K562 (cell line): ENCODE measurements around the gene SRSF9. TPM values are rescaled to one million over a fixed set of nuclear protein-coding genes. Genes with fewer than 3 reads are reported as not detected.

Source experiments
- BACH1 ChIP-seq: fragments of 200-800 bp; sonication (Bioruptor generic); IDR thresholded peaks from 2 replicates; pipeline ENCODE4 v1.6.1; 2016; ENCODE audit warnings: missing genetic modification characterization, missing compliant biosample characterization
- CBX3 ChIP-seq, 2 experiments: IDR thresholded peaks; 1 replicate in 1 of 2; 2 replicates in 1 of 2; pipeline ENCODE4 v1.6.1; 2012; ENCODE audit warnings: inconsistent platforms in 2 of 2, low read length in 2 of 2, borderline replicate concordance in 1 of 2, control low read depth in 1 of 2
- E2F8 ChIP-seq: fragments of 450-650 bp; IDR thresholded peaks from 2 replicates; pipeline ENCODE4 v1.7.1; 2018; ENCODE audit warnings: mild to moderate bottlenecking, low read depth; ENCODE audit not compliant: partially characterized antibody
- PHB2 ChIP-seq: fragments of 450-650 bp; IDR thresholded peaks from 2 replicates; pipeline ENCODE4 v1.6.1; 2017; ENCODE audit warnings: low read depth
- RBM34 ChIP-seq: fragments of 200-400 bp; formaldehyde crosslinking; IDR thresholded peaks from 2 replicates; pipeline ENCODE4 v1.6.1; 2018; ENCODE audit warnings: low read length, borderline replicate concordance; ENCODE audit not compliant: insufficient read depth
- YY1 ChIP-seq, 3 experiments: IDR thresholded peaks; 2 replicates each; pipeline ENCODE4 v1.6.1; 2011; ENCODE audit warnings: low read length in 2 of 3, mild to moderate bottlenecking in 2 of 3, moderate library complexity in 2 of 3, borderline replicate concordance in 1 of 3, control low read depth in 1 of 3, low read depth in 1 of 3; ENCODE audit not compliant: insufficient read depth in 3 of 3, insufficient replicate concordance in 2 of 3, control insufficient read depth in 1 of 3, insufficient read length in 1 of 3; ENCODE audit errors: extremely low read depth in 1 of 3
- ZFP36 ChIP-seq: fragments of 150-350 bp; IDR thresholded peaks from 2 replicates; pipeline ENCODE4 v1.6.1; 2018; ENCODE audit warnings: low read length, low read depth; ENCODE audit not compliant: partially characterized antibody
- polyA plus RNA-seq, 8 experiments: library from polyadenylated mRNA; depleted of rRNA in 4 of 8; stranded (reverse) in 5 of 8; unstranded in 3 of 8; fragments of >200 nt; fragmentation: Nextera tagmentation in 2 of 8; fragmentation: Illumina TruSeq in 1 of 8; extraction: Ambion mirVana in 2 of 8; extraction: Trizol in 1 of 8; gene quantifications; 2 replicates each; pipeline versions ENCODE4 v1.2.1 to v1.2.3, GENCODE V29; 2011 to 2014; ENCODE audit warnings: inconsistent platforms in 1 of 8, missing spikeins in 1 of 8
- total RNA-seq, 7 experiments: library from RNA; depleted of rRNA in 6 of 7; stranded (reverse); fragments of >200 nt in 6 of 7; fragmentation: Illumina TruSeq in 2 of 7; extraction: Trizol in 2 of 7; gene quantifications; 2 replicates each; pipeline versions ENCODE4 v1.2.1 to v1.2.3, GENCODE V29; 2011 to 2021; ENCODE audit warnings: low replicate concordance in 1 of 7
- TF ChIP-seq, protein P1 (sequence below): fragments of 450-650 bp; IDR thresholded peaks from 2 replicates; pipeline ENCODE4 v1.6.1; 2016; ENCODE audit warnings: mild to moderate bottlenecking, moderate library complexity
- TF ChIP-seq, protein P2 (sequence below): fragments of 250-450 bp; sonication (Bioruptor Pico); IDR thresholded peaks from 2 replicates; pipeline ENCODE4 v1.4.0; 2020; ENCODE audit warnings: mild to moderate bottlenecking

Gene SRSF9
- total and polyA plus RNA-seq, 9 of the 15 experiments (the other 6 are each of a cell fraction or from before 2014, with no cell fraction given), result 40.3 to 291 (median 230) TPM

DNA sequence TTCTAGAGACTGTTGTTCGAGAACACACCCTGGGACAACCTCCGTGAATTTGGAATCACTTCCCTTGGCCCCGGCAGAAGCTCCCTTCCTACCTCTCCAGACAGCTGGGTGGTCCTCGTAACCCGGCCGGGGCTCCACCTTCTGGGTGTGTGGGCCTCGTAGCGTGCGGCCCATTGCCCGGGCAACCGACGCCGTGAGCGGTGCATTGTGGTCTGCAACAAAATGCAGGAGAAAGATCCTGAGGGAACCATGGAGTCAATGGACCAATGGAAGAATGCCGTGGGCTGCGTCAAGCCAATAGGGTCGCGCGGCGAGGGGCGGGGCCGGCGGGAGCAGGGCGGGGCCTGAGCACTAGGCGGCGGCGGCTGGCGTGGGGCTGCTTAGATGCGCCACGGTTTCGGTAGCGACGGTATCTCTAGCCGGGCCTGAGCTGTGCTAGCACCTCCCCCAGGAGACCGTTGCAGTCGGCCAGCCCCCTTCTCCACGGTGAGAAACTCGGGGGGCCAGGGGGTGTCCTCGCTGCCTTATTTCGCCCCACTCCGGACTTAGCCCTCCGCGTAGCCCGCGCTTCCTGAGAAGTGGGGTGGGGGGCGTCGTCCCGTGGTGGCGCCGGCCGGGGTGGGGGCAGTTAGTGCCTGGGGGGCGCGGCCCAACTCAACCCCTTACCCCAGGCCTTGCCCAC lies 26.3 kb upstream of the SRSF9 start, which contains the start of gene DYNLL1 (continued):
- TF ChIP-seq YY1 (IDR thresholded peaks at IDR 0.05; ENCODE audit: borderline replicate concordance in 1 of 3, control insufficient read depth in 1 of 3, extremely low read depth in 1 of 3, insufficient read depth in 3 of 3, insufficient read length in 1 of 3, insufficient replicate concordance in 2 of 3, low read depth in 1 of 3, low read length in 2 of 3) (peak in 1 of 3 experiments; percentile 52), ZFP36 (no peak), CBX3 (IDR thresholded peaks at IDR 0.05; ENCODE audit: borderline replicate concordance in 1 of 2, low read length in 2 of 2) (0 out of 3 replicates have a peak, but pooled peaks of 1 of the 2 experiments have one; percentile 32), PHB2 (no peak), RBM34 (no peak), BACH1 (tag) (no peak), E2F8 (peak; percentile 72)
- TF ChIP-seq, protein P1, sequence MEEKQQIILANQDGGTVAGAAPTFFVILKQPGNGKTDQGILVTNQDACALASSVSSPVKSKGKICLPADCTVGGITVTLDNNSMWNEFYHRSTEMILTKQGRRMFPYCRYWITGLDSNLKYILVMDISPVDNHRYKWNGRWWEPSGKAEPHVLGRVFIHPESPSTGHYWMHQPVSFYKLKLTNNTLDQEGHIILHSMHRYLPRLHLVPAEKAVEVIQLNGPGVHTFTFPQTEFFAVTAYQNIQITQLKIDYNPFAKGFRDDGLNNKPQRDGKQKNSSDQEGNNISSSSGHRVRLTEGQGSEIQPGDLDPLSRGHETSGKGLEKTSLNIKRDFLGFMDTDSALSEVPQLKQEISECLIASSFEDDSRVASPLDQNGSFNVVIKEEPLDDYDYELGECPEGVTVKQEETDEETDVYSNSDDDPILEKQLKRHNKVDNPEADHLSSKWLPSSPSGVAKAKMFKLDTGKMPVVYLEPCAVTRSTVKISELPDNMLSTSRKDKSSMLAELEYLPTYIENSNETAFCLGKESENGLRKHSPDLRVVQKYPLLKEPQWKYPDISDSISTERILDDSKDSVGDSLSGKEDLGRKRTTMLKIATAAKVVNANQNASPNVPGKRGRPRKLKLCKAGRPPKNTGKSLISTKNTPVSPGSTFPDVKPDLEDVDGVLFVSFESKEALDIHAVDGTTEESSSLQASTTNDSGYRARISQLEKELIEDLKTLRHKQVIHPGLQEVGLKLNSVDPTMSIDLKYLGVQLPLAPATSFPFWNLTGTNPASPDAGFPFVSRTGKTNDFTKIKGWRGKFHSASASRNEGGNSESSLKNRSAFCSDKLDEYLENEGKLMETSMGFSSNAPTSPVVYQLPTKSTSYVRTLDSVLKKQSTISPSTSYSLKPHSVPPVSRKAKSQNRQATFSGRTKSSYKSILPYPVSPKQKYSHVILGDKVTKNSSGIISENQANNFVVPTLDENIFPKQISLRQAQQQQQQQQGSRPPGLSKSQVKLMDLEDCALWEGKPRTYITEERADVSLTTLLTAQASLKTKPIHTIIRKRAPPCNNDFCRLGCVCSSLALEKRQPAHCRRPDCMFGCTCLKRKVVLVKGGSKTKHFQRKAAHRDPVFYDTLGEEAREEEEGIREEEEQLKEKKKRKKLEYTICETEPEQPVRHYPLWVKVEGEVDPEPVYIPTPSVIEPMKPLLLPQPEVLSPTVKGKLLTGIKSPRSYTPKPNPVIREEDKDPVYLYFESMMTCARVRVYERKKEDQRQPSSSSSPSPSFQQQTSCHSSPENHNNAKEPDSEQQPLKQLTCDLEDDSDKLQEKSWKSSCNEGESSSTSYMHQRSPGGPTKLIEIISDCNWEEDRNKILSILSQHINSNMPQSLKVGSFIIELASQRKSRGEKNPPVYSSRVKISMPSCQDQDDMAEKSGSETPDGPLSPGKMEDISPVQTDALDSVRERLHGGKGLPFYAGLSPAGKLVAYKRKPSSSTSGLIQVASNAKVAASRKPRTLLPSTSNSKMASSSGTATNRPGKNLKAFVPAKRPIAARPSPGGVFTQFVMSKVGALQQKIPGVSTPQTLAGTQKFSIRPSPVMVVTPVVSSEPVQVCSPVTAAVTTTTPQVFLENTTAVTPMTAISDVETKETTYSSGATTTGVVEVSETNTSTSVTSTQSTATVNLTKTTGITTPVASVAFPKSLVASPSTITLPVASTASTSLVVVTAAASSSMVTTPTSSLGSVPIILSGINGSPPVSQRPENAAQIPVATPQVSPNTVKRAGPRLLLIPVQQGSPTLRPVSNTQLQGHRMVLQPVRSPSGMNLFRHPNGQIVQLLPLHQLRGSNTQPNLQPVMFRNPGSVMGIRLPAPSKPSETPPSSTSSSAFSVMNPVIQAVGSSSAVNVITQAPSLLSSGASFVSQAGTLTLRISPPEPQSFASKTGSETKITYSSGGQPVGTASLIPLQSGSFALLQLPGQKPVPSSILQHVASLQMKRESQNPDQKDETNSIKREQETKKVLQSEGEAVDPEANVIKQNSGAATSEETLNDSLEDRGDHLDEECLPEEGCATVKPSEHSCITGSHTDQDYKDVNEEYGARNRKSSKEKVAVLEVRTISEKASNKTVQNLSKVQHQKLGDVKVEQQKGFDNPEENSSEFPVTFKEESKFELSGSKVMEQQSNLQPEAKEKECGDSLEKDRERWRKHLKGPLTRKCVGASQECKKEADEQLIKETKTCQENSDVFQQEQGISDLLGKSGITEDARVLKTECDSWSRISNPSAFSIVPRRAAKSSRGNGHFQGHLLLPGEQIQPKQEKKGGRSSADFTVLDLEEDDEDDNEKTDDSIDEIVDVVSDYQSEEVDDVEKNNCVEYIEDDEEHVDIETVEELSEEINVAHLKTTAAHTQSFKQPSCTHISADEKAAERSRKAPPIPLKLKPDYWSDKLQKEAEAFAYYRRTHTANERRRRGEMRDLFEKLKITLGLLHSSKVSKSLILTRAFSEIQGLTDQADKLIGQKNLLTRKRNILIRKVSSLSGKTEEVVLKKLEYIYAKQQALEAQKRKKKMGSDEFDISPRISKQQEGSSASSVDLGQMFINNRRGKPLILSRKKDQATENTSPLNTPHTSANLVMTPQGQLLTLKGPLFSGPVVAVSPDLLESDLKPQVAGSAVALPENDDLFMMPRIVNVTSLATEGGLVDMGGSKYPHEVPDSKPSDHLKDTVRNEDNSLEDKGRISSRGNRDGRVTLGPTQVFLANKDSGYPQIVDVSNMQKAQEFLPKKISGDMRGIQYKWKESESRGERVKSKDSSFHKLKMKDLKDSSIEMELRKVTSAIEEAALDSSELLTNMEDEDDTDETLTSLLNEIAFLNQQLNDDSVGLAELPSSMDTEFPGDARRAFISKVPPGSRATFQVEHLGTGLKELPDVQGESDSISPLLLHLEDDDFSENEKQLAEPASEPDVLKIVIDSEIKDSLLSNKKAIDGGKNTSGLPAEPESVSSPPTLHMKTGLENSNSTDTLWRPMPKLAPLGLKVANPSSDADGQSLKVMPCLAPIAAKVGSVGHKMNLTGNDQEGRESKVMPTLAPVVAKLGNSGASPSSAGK, result no peak
- TF ChIP-seq, protein P2, sequence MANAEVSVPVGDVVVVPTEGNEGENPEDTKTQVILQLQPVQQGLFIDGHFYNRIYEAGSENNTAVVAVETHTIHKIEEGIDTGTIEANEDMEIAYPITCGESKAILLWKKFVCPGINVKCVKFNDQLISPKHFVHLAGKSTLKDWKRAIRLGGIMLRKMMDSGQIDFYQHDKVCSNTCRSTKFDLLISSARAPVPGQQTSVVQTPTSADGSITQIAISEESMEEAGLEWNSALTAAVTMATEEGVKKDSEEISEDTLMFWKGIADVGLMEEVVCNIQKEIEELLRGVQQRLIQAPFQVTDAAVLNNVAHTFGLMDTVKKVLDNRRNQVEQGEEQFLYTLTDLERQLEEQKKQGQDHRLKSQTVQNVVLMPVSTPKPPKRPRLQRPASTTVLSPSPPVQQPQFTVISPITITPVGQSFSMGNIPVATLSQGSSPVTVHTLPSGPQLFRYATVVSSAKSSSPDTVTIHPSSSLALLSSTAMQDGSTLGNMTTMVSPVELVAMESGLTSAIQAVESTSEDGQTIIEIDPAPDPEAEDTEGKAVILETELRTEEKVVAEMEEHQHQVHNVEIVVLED, result 0 out of 2 replicates have a peak, but pooled peaks have one; percentile 43
